Fibroblast of lung (primary cell): ENCODE results near the gene PHKG2. TPM values are rescaled to one million over a fixed set of nuclear protein-coding genes. Genes with fewer than 3 reads are reported as not detected.
A peak's percentile ranks its signal among the peaks of the same experiment; 100 is the strongest.

Source experiments
- DNase-seq, 2 donors: peaks; one replicate each; pipeline versions ENCODE4 v3.0.0 to v3.0.0-alpha.2; 2010; ENCODE audit warnings: low read depth in 2 of 2
- H2AFZ ChIP-seq: 2 replicates; pipeline ENCODE4 v1.5.1; 2012; ENCODE audit warnings: low read length, control low read depth, inconsistent platforms
- H3K27ac ChIP-seq: 2 replicates; pipeline ENCODE4 v1.5.1; 2011; ENCODE audit warnings: low read length, control low read depth; ENCODE audit not compliant: insufficient read depth
- H3K27me3 ChIP-seq: 2 replicates; pipeline ENCODE4 v1.5.1; 2011; ENCODE audit warnings: mild to moderate bottlenecking, low read length; ENCODE audit not compliant: control insufficient read depth, insufficient read depth
- H3K36me3 ChIP-seq: 2 replicates; pipeline ENCODE4 v1.5.1; 2011; ENCODE audit warnings: low read length; ENCODE audit not compliant: control insufficient read depth, insufficient read depth
- H3K4me1 ChIP-seq: 2 replicates; pipeline ENCODE4 v1.5.1; 2011; ENCODE audit warnings: low read length; ENCODE audit not compliant: control insufficient read depth, insufficient read depth; ENCODE audit errors: extremely low read depth
- H3K4me2 ChIP-seq: 2 replicates; pipeline ENCODE4 v1.5.1; 2011; ENCODE audit warnings: low read length, control low read depth; ENCODE audit not compliant: insufficient read depth; ENCODE audit errors: extremely low read depth
- H3K4me3 ChIP-seq, 4 experiments: fragments of 200-600 bp in 1 of 4; sonication (generic) in 1 of 4; replicated peaks in 1 of 4; 2 replicates each; pipeline ENCODE4 v1.5.1; 2011 to 2016; ENCODE audit warnings: low read length in 4 of 4, low read depth in 3 of 4, mild to moderate bottlenecking in 3 of 4, control low read depth in 2 of 4, inconsistent platforms in 1 of 4, mixed read lengths in 1 of 4; ENCODE audit not compliant: insufficient read depth in 1 of 4; ENCODE audit errors: control extremely low read depth in 1 of 4
- H3K79me2 ChIP-seq: 2 replicates; pipeline ENCODE4 v1.5.1; 2012; ENCODE audit warnings: mild to moderate bottlenecking, low read length, inconsistent platforms; ENCODE audit not compliant: control insufficient read depth, insufficient read depth
- H3K9ac ChIP-seq: 2 replicates; pipeline ENCODE4 v1.5.1; 2011; ENCODE audit warnings: mild to moderate bottlenecking, low read length, control low read depth; ENCODE audit not compliant: insufficient read depth
- H3K9me3 ChIP-seq: 2 replicates; pipeline ENCODE4 v1.5.1; 2012; ENCODE audit warnings: low read depth, low read length; ENCODE audit not compliant: control insufficient read depth, insufficient read depth
- H4K20me1 ChIP-seq: 2 replicates; pipeline ENCODE4 v1.5.1; 2011; ENCODE audit warnings: low read length; ENCODE audit not compliant: control insufficient read depth, insufficient read depth; ENCODE audit errors: extremely low read depth
- CTCF ChIP-seq, 2 donors: IDR thresholded peaks in 1 of 2; conservative IDR thresholded peaks in 1 of 2; 1 replicate in 1 of 2; 2 replicates in 1 of 2; pipeline ENCODE4 v1.5.1; 2011 to 2012; ENCODE audit warnings: low read length in 2 of 2, control low read depth in 1 of 2, inconsistent platforms in 1 of 2, low read depth in 1 of 2, mild to moderate bottlenecking in 1 of 2
- EZH2 ChIP-seq: IDR thresholded peaks from 2 replicates; pipeline ENCODE4 v1.5.1; 2012; ENCODE audit warnings: low read length, control low read depth, mild to moderate bottlenecking; ENCODE audit errors: missing control alignments
- polyA plus RNA-seq, 2 donors: library from polyadenylated mRNA; depleted of rRNA in 1 of 2; stranded (reverse) in 1 of 2; unstranded in 1 of 2; fragments of >200 nt; gene quantifications; 2 replicates each; pipeline ENCODE4 v1.2.1, GENCODE V29; 2011 to 2012; ENCODE audit warnings: missing spikeins in 1 of 2
- total RNA-seq: library from RNA; depleted of rRNA; stranded (reverse); fragments of >200 nt; gene quantifications from 2 replicates; pipeline ENCODE4 v1.2.1, GENCODE V29; 2014

The PHKG2 gene
- total and polyA plus RNA-seq, 2 donors (not counting 1 experiment from before 2014, with no cell fraction given) = 15.4 to 19.4 TPM

- Histone ChIP-seq H4K20me1 (no peaks in the 10 kb centered on the region), H3K27me3 (no peaks in the 10 kb centered on the region), H2AFZ (no peak overlapping the region), H3K79me2 (no peaks in the 10 kb centered on the region), H3K27ac (no peak overlapping the region), H3K9me3 (no peaks in the 10 kb centered on the region), H3K9ac (no peak overlapping the region), H3K4me1 (peaks cover 12% of the 10 kb centered on the region), H3K36me3 (peaks cover 21% of the 10 kb centered on the region), H3K4me2 (no peak overlapping the region), H3K4me3 (no peak overlapping the region)
- TF ChIP-seq CTCF (conservative IDR thresholded peaks at IDR 0.05 in 1 of 2, IDR thresholded peaks at IDR 0.05 in 1 of 2; ENCODE audit: low read depth in 1 of 2, low read length in 2 of 2) (no peak), EZH2 (no peak)
- DNase-seq = peak in 1 of 2 donors; percentile 88
Observed at GRCh38 chr16:30778549-30779244, 30.5 kb downstream of the PHKG2 start.

- H3K4me3 ChIP-seq = no peak overlapping the region
- DNase-seq = no peak
- no peaks in the 10 kb centered on the region for H3K27me3 ChIP-seq
- no peaks in the 10 kb centered on the region for H4K20me1 ChIP-seq
- no peak overlapping the region for H2AFZ ChIP-seq
- H3K9ac ChIP-seq = no peak overlapping the region
- no peak overlapping the region for H3K27ac ChIP-seq
- TF ChIP-seq EZH2 = no peak
- no peak for TF ChIP-seq CTCF (conservative IDR thresholded peaks at IDR 0.05 in 1 of 2, IDR thresholded peaks at IDR 0.05 in 1 of 2; ENCODE audit: low read depth in 1 of 2, low read length in 2 of 2)
- H3K79me2 ChIP-seq = no peaks in the 10 kb centered on the region
- H3K9me3 ChIP-seq = no peaks in the 10 kb centered on the region
- H3K4me2 ChIP-seq = no peak overlapping the region
- H3K4me1 ChIP-seq = peaks cover 12% of the 10 kb centered on the region
- peaks cover 16% of the 10 kb centered on the region for H3K36me3 ChIP-seq
Observed at GRCh38 chr16:30779596-30779995, 31.4 kb downstream of the PHKG2 start.

GRCh38 chr16:30780021-30780420 is 31.8 kb downstream of the PHKG2 start:
- no peak for DNase-seq
- TF ChIP-seq CTCF (conservative IDR thresholded peaks at IDR 0.05 in 1 of 2, IDR thresholded peaks at IDR 0.05 in 1 of 2; ENCODE audit: low read depth in 1 of 2, low read length in 2 of 2) = no peak
- no peak for TF ChIP-seq EZH2
- no peak overlapping the region for H3K4me2 ChIP-seq
- no peak overlapping the region for H3K27ac ChIP-seq
- no peaks in the 10 kb centered on the region for H3K27me3 ChIP-seq
- H3K4me3 ChIP-seq = no peak overlapping the region
- H2AFZ ChIP-seq = no peak overlapping the region
- H3K9me3 ChIP-seq = no peaks in the 10 kb centered on the region
- no peak overlapping the region for H3K9ac ChIP-seq
- H4K20me1 ChIP-seq = no peaks in the 10 kb centered on the region
- H3K36me3 ChIP-seq = peaks cover 16% of the 10 kb centered on the region
- peaks cover 9% of the 10 kb centered on the region for H3K4me1 ChIP-seq
- peaks cover 2% of the 10 kb centered on the region for H3K79me2 ChIP-seq
